Measurements from ENCODE around the gene PPM1M. TPM values are rescaled to one million over a fixed set of nuclear protein-coding genes. Genes with fewer than 3 reads are reported as not detected.
A peak's percentile ranks its signal among the peaks of the same experiment; 100 is the strongest.

PPM1M gene
- total RNA-seq, 1 experiment from 2014 or later, result 4.2 TPM

GRCh38 chr3:52215351-52215750 is 30.2 kb upstream of the PPM1M start:
- DNase-seq (ENCODE audit: low spot score), result no peak

- peak; percentile 90 for DNase-seq (ENCODE audit: low spot score)
Measured at GRCh38 chr3:52216585-52217408, 28.8 kb upstream of the PPM1M start.

GRCh38 chr3:52217409-52217805 is 28.2 kb upstream of the PPM1M start:
- DNase-seq (ENCODE audit: low spot score), result no peak

- DNase-seq (ENCODE audit: low spot score), result peak; percentile 12
Measured at GRCh38 chr3:52218026-52218425, 27.5 kb upstream of the PPM1M start.

- DNase-seq (ENCODE audit: low spot score), result no peak
Measured at GRCh38 chr3:52218454-52218853, 27.1 kb upstream of the PPM1M start.

- DNase-seq (ENCODE audit: low spot score), result peak; percentile 16
Measured at GRCh38 chr3:52218937-52219650, 26.5 kb upstream of the PPM1M start.

- peak; percentile 83 for DNase-seq (ENCODE audit: low spot score)
Measured at GRCh38 chr3:52220380-52221026, 25.1 kb upstream of the PPM1M start.

GRCh38 chr3:52221141-52221562 is 24.4 kb upstream of the PPM1M start:
- DNase-seq (ENCODE audit: low spot score), result no peak

GRCh38 chr3:52221563-52222318 is 23.8 kb upstream of the PPM1M start:
- DNase-seq (ENCODE audit: low spot score), result no peak

GRCh38 chr3:52222319-52223221 is 23.0 kb upstream of the PPM1M start:
- DNase-seq (ENCODE audit: low spot score), result no peak

- DNase-seq (ENCODE audit: low spot score), result no peak
Measured at GRCh38 chr3:52223449-52224408, 21.8 kb upstream of the PPM1M start.

- DNase-seq (ENCODE audit: low spot score), result no peak
Measured at GRCh38 chr3:52225452-52226228, 19.9 kb upstream of the PPM1M start, which contains the start of gene TLR9. TLR9 (minus strand) TSS chr3:52225645; CDS start chr3:52225529, 116 bp downstream.

GRCh38 chr3:52226229-52226817 is 19.2 kb upstream of the PPM1M start:
- no peak for DNase-seq (ENCODE audit: low spot score)

GRCh38 chr3:52227117-52227516 is 18.4 kb upstream of the PPM1M start:
- DNase-seq (ENCODE audit: low spot score), result no peak

- no peak for DNase-seq (ENCODE audit: low spot score)
Measured at GRCh38 chr3:52227766-52228165, 17.8 kb upstream of the PPM1M start.

- DNase-seq (ENCODE audit: low spot score), result no peak
Measured at GRCh38 chr3:52228266-52228665, 17.3 kb upstream of the PPM1M start.

- no peak for DNase-seq (ENCODE audit: low spot score)
Measured at GRCh38 chr3:52228751-52229291, 16.7 kb upstream of the PPM1M start.

GRCh38 chr3:52229656-52230055 is 15.9 kb upstream of the PPM1M start:
- DNase-seq (ENCODE audit: low spot score), result no peak

All from HT-29 (cell line).